ENCODE measurements around the gene ZNF215.

- peak in 1 of 2 experiments; percentile 48; a peak in 3 of 4 replicates for TF ChIP-seq CTCF (conservative IDR thresholded peaks at IDR 0.05; ENCODE audit: low read depth in 2 of 2)
- TF ChIP-seq POLR2AphosphoS5 (IDR thresholded peaks at IDR 0.05; ENCODE audit: low read depth): no peak
- TF ChIP-seq EZH2 (IDR thresholded peaks at IDR 0.05; ENCODE audit: low read depth, unreplicated experiment): no peak
- no peak for TF ChIP-seq NANOG (IDR thresholded peaks at IDR 0.05; ENCODE audit: borderline replicate concordance)
- no peak for TF ChIP-seq REST (IDR thresholded peaks at IDR 0.05; ENCODE audit: unreplicated experiment)
- no peak for TF ChIP-seq CREB1 (CRISPR knock-in tag; IDR thresholded peaks at IDR 0.05; ENCODE audit: low read depth)
- TF ChIP-seq JUNB (IDR thresholded peaks at IDR 0.05; ENCODE audit: unreplicated experiment): no peak
- no peak for TF ChIP-seq ETS1 (IDR thresholded peaks at IDR 0.05)
- no peak for TF ChIP-seq ZNF331 (CRISPR knock-in tag; IDR thresholded peaks at IDR 0.05; ENCODE audit: low read depth)
Measured at GRCh38 chr11:6900327-6900999, 25.8 kb upstream of the ZNF215 start.
